GM12878 (cell line): ENCODE measurements around the gene CBFA2T3.

Source experiments
- CTCF ChIP-seq, 3 experiments: IDR thresholded peaks in 2 of 3; conservative IDR thresholded peaks in 1 of 3; 2 replicates each; pipeline ENCODE4 v1.5.1; 2011; ENCODE audit warnings: low read depth in 3 of 3, low read length in 3 of 3, mild to moderate bottlenecking in 3 of 3, control low read depth in 2 of 3, moderate library complexity in 2 of 3, inconsistent platforms in 1 of 3, mixed read lengths in 1 of 3; ENCODE audit not compliant: control insufficient read depth in 2 of 3, insufficient read depth in 1 of 3; ENCODE audit errors: extremely low read depth in 1 of 3
- MYC ChIP-seq: IDR thresholded peaks from 2 replicates; pipeline ENCODE4 v1.6.1; 2011; ENCODE audit warnings: mild to moderate bottlenecking, low read length, moderate library complexity, inconsistent platforms; ENCODE audit not compliant: insufficient read depth, insufficient replicate concordance, insufficient read length, severe bottlenecking
- SMARCA5 ChIP-seq: fragments of 450-650 bp; IDR thresholded peaks from 2 replicates; pipeline ENCODE4 v1.6.1; 2017; ENCODE audit warnings: mild to moderate bottlenecking
- TARDBP ChIP-seq: IDR thresholded peaks from 2 replicates; pipeline ENCODE4 v1.6.1; 2016; ENCODE audit warnings: borderline replicate concordance

DNA sequence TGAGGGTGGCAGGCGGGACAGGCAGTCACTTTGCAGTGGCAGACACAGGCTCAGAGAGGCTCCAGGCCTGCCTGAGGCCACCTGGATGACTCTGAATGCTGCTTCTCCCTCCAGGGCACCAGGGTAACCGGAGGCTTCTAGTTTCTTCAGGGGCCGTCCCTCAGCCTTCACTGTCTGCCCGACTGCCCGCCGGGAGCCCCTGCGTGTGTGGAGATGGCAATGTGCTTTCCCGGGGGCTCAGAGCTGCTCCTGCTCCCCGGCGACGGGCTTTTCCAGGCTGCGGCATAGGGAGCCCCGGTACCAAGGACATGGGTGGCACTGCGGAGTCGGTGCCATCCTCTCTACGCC lies 51.5 kb downstream of the CBFA2T3 start:
- no peak for TF ChIP-seq SMARCA5
- no peak for TF ChIP-seq CTCF (IDR thresholded peaks at IDR 0.05 in 2 of 3, conservative IDR thresholded peaks at IDR 0.05 in 1 of 3; ENCODE audit: control insufficient read depth in 2 of 3, extremely low read depth in 1 of 3, insufficient read depth in 1 of 3, low read depth in 3 of 3, low read length in 3 of 3)
- no peak for TF ChIP-seq MYC
- TF ChIP-seq TARDBP, result no peak
